Vagina (tissue), 2 donors: ENCODE data around the gene NUDT6.

ENCODE experiments used
- CTCF ChIP-seq, 3 experiments: fragments of 450-650 bp in 2 of 3; fragments of 200-600 bp in 1 of 3; sonication (generic) in 1 of 3; IDR thresholded peaks; one replicate each; pipeline ENCODE4 v1.5.1; 2017 to 2019; ENCODE audit warnings: antibody characterized with exemption in 3 of 3, mild to moderate bottlenecking in 2 of 3, moderate library complexity in 2 of 3
- POLR2A ChIP-seq, 2 donors: fragments of 450-650 bp; IDR thresholded peaks; one replicate each; pipeline ENCODE4 v1.6.1; 2017; ENCODE audit warnings: antibody characterized with exemption in 2 of 2, mild to moderate bottlenecking in 2 of 2, moderate library complexity in 2 of 2

- TF ChIP-seq POLR2A (IDR thresholded peaks at IDR 0.05) (no peak), CTCF (IDR thresholded peaks at IDR 0.05) (no peak)
These were observed 44.8 kb upstream of the NUDT6 start for GRCh38 chr4:122967231-122967630.
